ENCODE measurements around the gene PHF19.

Gene PHF19

DNA sequence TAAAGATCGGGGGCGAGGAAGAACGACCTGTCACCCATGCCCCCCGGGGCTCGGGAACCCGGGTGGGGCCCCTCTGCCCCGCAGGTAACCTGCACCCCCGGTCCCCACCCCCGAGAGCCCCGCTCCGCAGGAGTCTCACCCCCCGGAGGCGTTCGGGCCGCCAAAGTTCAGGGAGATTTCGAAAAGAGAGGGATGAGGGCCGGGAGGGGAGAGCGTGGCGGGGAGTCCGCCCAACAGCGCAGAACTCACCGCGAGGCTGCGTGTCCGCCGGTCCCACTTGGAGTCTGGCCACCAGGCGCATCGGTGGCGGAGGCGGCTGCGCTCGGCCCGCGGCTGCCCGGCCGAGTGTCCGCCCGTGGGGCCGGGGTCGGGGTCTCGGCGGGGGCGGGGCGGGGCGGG is at the start of gene PHF19:
Gene PHF19 (minus strand): TSS at position 347 of the 399 bp plus-strand sequence. CDS start 2,447 bp downstream, outside the sequence.
- no peak for DNase-seq (ENCODE audit: low read depth in 2 of 2, low spot score in 1 of 2)

DNA sequence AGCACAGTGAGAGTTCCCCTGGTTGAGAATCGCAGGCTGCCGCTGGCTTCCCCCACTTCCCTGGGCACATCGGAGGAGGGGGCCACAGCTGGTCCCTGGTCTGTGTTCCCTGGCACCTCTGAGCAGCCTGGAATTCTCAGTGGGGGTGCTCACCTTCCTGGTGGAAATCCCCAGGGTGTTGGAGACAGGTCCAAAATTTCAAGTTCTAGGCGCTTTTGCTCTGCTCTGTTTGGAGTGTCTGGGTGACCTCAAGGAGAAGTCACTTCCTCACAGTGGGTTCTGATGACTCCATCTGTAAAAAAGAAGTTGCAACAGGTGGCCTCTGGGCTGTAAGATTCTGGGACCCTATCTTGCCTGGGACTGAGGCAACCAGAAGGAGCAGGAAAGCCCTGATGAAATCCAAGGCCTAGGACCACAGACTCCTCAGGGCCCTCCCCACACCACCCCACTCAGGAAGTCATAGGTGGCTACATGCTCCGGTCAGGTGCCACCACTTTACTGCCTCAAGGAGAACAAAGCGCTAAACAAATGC is 49.5 kb upstream of the PHF19 start, which contains the start of gene TRAF1:
Gene TRAF1 (minus strand): TSS at position 400 of the 532 bp plus-strand sequence. CDS start 721 bp downstream, outside the sequence.
- DNase-seq (ENCODE audit: low read depth in 2 of 2, low spot score in 1 of 2), result no peak

DNA sequence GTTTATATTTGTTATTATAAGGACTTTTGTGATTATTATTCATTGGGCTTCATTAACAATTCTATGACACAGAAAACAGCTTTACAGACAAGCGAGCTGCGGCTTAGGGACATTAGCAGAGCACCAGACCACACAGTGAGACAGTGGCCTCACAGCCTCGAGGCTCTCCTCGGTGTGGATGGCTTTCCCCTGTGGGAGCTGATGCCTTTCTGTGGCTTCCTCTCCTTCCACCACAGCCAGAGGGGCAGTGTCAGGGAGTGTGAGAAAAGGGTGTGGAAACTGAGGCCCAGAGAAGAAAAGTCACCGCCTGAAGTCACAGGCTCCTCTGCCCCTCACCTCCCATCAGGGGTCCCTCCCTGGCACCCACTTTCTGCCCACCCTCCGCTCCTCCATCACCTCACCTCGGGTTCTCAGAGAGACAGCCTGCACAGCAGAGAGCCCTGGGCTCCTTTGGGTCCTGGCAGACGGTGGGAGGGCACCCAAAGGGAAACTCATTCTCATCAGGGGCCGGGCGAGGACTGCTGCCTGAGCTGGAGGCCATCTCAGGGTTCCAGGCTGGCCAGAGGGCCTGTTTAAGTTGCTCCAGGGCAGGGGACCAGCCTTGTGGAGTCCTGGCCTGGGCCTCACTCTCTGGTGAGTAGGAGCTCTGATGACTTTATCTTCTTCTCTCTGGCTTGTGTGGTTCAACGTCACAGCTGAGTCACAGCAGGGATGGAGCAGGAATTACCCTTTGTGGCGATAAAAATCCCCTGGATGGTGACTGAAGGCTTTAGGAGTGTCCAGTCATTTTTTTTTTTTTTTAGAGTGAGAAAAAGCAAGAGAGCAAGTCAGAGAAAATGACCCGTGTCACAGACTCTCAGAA is 48.8 kb upstream of the PHF19 start:
- peak; percentile 66 to 78 for DNase-seq (ENCODE audit: low read depth in 2 of 2, low spot score in 1 of 2)

DNA sequence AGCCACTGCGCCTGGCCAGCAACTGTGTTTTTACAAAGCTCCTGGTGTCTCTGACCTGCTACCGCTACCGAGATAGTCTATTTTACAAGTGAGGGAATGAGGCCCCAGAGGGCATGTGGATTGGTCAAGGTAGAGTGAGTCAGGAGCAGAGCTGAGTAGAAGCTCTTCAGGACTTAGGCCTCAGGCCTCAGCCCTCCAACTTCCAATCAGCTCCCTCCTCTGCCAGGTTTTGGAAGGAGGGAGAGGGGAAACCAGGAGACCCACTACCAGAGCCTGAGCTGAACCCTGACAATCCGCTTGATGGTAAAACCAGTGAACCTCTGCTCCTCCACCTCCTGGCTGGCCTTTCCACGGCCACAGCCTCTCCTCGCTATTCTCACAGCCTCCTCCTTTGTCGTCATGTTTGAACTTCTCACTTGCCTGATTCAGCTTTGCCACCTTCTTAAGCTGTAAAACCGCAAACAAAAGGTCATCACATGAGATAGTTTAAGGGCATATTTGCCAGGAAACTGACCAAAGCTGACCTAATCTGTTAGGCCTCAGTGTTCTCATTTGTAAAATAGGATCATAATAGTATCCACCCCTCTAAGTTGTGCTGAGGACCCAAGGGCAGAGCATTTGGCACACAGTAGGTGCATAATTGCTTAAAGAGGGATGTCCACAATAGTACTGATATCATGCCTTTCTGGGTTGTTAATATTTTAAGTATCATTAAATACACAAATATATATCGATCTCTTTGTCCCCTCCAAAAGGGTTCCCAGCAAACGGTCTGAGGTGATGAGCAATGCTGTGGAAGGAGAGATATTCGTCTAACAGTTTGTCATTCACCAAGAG is 47.9 kb upstream of the PHF19 start:
- no peak for DNase-seq (ENCODE audit: low read depth in 2 of 2, low spot score in 1 of 2)

DNA sequence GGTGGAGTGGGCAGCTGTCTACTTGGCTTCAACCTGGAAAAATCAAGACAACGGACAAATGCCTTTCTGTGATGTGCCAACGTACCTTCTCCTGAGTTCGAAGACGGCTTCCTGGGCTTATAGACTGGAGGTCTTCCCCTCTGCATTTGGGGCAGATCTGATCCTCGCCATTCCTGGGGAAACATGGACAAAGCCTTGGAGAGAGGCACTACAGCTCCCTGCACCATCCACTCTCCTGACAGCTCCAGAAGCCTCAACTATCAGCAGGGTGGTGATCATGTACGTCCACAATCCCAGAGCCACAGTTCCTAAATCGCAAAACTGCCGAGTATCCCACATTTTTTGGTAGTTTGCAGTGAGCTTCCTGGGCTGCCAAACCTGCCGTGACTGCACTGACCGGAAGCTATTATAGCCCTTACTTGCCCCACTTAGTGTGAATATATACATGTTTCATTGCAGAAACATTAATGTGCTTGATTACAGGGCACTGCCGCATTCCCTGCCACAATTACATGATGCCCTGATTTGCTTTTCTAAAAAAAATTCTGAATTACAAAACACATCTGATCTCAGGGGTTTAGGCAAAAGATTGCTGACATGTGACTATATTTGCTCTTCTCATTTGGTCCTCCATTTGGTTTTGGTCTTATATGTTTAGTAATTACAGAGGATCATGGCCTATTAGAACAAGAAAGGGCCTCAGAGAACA is 46.8 kb upstream of the PHF19 start:
- DNase-seq (ENCODE audit: low read depth in 2 of 2, low spot score in 1 of 2), result no peak

DNA sequence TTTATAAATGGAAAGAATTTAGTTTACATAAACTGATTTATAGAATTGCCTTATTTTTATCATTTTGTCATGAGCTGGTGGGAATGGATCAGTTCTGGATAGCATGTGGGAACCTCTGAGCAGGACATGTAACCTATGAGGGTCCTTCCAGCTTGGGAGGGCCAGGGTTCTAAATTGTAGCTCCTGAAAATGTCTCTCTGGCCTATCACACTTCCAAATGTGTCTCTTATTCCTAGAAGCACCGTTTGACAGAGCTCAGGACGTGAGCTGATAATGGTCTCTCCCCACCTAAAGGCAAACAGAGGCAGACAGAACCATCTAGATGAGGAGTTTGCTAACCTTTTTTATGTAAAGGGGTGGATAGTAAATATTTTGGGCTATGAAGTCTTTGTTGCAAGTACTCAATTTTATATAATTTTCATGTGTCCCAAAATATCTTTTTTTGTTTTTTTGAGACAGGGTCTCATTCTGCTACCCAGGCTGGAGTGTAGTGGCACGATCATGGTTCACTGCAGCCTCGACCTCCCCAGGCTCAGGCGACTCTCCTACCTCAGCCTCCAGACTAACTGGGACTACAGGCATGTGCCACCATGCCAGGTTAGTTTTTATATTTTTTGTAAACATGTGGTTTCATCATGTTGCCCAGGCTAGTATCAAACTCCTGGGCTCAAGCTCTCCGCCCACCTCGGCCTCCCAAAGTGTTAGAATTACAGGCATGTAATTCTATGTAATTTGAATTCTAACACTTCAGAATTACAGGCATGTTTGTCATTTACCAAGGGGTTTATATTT is 45.6 kb upstream of the PHF19 start:
- DNase-seq (ENCODE audit: low read depth in 2 of 2, low spot score in 1 of 2), result no peak

DNA sequence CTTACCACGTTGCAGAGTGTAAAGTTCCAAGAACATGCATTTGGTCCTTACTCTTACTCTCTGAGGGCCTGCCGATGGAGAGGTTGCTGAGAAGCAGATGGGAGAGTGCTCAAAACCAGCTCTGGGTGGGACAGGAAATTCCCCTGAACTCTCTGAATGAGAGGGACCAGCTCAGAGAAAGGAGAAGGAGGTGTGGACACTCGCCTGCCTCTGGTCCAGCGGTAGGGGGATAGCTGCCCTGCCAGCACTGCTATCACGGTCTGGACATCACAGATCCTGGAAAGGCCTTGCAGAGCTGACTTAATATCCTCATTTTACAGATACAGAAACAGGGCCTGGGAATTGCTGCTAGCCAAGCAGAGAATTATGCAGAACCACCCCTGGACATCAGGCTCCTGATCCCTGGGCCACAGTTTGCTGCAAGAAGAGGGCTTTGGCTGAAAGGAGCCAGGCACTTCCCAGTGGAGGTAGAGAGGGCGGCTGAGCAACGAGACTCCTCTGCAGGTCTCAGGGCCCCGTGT is 44.7 kb upstream of the PHF19 start:
- DNase-seq (ENCODE audit: low read depth in 2 of 2, low spot score in 1 of 2), result no peak

DNA sequence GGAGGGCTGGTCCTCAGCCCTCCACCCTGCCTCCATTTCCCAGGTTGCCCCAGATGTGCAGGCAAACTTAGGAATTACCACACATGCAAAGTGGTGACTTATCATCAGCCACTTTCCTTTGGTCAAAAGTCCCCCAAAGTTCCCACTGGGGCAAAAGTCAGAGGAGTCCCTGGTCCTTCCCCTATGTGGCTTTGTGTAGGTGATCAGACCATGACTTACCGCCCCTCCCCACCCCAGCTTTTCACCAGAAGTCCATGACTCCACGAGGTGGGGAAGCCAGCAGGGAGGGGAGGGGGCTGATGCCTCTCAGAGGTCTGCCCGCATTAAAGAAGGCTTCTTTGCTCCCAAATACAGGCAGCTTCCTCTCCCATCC is 43.8 kb upstream of the PHF19 start:
- no peak for DNase-seq (ENCODE audit: low read depth in 2 of 2, low spot score in 1 of 2)

DNA sequence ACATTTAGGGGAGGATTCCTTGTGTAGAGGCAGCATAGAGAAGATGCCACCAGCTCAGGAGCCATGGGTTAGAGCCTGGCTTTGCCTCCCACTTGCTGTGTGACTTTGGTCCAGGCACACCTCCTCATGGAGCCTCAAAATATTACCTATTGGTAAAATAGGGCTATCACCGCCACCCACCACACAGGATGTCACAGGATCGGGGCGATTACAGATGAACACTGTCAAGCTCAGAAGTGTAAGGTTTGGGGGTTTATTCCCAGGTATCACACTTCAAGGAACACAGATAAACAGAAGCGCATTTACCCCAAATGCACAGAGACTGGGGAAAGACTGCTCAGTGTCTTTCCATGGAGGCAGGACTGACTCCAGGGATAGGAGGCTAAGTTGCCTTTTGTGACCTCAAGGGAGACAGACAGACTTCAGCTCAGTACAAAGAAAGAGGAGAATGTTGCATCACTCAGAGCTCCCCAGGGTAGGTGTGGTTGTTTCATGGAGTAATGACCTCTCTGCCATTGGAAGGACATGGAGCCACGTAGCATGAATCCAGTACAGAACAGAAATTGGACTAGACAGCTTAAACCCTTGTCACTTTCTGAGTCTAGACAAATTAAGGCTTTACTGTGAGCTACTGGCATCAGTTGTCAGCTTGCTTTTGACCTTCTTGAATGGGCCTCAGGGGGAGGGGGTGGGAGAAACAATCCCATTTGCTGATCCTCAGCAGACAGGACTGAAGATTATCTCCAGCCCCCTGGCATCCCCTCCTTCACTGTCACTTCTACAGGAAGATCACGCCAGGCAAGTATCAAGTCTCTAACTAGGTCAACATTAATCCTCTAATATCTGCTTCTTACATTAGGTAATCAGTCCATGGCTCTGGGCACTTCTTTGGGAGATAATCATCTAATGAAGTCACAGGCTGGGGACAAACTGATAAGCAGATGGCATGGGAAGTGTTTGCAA is 43.1 kb upstream of the PHF19 start:
- DNase-seq (ENCODE audit: low read depth in 2 of 2, low spot score in 1 of 2), result no peak

DNA sequence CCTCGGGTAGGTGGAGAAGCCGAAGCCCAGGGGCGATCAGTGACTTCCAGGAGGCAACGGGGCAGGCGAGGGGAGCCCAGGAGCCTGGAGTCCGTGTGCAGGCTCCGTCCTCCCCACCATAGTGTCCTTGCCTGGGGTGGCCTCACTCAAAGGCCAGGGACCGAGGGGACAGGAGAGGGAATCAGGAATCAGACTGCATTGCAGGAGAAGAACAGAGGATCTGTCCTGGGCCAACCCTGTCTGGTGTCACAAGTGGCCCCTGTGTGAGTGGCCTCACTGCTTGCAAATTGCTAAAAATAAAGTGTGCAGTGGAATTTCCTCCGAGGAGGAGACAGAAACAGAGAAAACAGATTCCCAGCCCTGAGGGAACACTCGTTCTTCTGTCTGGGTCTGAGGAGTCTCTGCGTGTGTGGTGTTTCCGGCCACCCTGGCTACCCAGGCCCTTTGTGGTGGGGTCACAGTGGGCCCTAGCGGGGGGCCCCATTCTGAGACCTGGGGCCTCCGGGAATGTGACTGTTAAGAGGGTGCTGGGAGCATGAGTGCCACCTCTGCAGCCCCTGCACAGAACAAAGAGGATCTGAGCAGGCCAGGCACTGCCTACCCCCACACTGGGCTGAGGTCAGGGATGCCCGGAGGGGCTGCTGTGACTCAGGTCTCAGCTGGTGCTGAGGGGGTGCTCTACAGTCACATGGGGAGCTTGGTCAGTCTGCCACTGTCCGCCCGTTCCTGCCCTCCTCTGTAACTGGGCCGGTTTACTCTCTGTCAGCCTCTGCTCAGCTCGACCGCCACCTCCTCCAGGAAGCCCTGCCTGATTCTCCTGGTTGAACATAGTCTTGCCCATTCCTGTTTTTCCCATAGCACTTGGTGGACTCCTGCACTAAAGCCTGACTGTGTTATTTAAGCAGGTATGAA is 42.2 kb upstream of the PHF19 start:
- DNase-seq (ENCODE audit: low read depth in 2 of 2, low spot score in 1 of 2), result no peak

DNA sequence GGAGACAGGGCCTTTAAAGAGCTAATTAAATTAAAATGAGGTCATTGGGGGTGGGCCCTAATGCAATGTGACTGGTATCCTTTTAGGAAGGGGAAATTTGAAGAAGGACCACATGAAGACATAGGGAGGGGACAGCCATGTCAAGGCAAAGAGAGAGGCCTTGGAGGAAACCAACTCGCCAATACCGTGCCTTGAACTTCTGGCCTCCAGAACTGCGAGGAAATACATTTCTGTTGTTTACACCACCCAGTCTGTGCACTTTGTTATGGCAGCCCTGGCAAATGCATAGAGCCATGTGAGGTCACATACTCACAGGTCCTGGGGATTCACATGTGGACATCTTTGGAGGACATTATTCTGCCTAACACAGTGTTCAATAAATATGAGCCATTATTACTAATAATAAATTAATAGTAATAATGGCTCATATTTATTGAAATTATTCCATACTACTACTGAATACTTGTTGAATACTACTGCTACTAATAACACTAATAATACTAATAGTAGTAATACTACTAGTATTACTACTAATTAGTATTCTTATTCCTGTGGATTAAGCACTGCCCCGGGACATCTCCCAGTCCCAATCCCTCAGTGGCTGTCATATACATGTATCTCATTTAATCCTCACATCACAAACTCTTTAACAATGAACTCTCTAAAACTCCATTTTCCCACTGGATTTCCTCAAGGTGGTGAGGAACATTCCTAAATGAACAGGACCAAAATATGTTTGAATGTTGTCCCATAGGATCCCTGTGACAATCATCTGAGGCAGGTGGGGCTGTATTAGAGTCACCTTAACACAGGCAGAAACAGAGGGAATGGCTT is 41.2 kb upstream of the PHF19 start:
- DNase-seq (ENCODE audit: low read depth in 2 of 2, low spot score in 1 of 2), result no peak

DNA sequence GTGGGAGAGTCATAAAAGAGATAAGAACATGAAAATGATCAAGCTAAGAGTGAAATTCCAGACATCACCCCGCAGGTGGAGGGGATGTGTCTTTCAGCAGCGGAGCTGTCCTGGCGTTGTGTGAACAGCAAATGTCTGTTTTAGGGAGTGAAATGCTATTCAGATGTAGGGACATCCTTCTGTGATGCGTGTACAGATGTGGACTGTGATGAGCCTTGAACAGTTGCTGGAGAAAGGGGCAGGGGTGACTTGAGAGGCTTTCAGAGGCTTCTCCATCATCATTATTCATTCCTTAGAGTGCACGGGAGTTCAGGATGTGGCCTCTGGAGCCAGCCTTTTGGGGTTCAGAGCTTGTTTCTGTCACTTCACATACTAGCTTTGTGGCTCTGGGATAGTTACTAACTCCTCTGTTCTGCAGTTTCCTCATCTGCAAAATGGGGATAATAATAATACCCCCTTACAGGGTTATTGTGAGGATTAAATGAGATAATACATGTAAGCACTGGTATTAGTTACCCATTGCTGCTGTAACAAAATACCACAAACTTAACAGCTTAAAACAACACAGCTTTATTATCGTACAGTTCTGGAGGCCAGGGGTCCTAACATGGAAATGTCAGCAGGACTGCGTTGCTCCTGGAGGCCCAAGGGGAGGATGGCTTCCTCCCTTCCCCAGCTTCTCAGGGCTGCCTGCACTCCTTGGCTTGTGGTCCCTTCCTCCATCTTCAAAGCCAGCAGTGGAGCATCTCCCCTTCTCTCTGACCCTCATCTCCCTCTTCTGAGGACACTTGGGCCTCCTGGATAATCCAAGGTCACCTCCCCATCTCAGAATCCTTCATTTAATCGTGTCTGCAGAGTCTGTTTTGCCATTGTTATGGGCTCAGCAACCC is 40.2 kb upstream of the PHF19 start:
- DNase-seq (ENCODE audit: low read depth in 2 of 2, low spot score in 1 of 2), result no peak

DNA sequence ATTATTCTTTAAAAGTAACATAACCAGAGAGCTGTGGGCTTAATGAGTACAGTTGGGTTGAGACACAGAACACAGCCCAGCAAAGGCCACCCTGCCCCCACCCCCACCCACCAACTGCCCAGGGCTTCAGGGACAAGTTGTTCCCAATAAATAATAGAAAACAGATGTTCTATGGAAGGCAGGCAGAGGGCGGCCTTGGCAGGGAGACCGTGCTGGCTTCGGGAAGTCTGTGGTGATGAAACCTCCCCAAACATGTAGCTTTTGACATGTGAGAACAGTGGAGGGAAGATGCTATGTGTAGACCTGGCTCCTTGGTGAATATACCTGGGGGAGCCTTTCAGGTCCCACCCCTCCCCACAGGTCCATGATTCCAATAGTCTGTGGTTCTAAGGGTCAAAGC is 39.6 kb upstream of the PHF19 start:
- no peak for DNase-seq (ENCODE audit: low read depth in 2 of 2, low spot score in 1 of 2)

DNA sequence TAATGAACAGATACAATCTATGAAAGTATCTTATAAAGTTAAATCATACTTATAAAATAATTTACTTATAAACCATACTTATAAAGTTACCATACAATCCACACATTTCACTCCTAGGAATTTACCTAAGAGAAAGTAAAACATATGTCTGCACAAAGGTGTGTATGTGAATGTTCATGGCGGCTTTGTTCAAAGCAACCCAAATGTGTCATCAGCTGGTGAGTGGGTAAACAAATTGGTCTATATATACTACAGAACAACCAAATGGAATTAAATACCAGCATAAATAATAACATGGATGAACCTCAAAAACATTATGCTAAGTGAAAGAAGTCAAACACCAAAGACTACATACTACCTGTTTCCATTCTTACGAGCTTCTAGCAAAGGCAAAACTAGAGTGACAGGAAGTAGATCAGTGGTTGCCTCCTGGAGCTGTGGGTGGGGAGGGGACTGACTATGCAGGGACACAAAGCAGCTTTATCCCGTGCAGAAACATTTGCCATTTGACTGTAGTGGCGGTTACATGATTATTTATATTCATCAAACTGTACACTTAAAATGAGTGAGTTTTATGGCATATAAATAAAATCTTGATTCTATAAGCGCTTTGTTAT is 39.0 kb upstream of the PHF19 start:
- no peak for DNase-seq (ENCODE audit: low read depth in 2 of 2, low spot score in 1 of 2)

DNA sequence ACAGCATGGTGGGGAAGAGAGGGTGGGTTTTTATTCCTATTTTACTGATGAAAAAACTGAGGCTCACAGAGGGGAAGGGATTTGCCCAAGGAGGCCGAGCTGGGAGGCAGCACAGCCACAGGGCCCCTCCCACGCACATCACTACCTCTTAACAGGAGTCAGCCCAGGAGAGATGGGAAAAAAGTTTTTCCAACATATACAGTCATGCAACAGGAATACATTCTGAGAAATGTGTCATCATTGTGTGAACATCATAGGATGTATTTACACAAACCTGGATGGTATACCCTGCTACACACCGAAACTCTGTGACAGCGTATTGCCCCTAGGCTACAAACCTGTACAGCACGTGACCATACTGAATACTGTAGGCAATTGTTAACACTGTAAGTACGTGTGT is 38.0 kb upstream of the PHF19 start:
- no peak for DNase-seq (ENCODE audit: low read depth in 2 of 2, low spot score in 1 of 2)

DNA sequence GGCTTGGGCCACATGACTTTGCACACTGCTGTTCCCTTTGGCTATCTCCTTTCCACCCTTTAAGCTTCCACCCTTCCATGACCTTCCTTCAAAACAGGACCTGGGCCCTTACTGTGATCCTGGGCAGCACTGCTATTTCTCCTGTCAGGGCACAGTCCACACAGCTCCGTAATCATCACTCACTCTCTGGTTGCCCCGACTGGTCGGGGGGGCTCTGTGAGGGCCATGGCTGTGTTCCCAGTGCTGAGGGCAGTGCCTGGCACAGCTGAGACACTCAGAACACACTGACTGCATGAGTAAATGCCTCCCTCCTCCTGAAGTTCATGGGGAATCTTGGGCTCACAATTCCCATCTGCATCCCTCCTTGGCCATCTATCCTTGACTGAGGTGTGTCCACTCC is 37.4 kb upstream of the PHF19 start:
- DNase-seq (ENCODE audit: low read depth in 2 of 2, low spot score in 1 of 2), result no peak

Data from stimulated activated CD8-positive, alpha-beta memory T cell treated with anti-CD3 and anti-CD28 coated beads, Interleukin-4, amount 100 ng/mL, for 4 hours (primary cell).